Hindlimb muscle (tissue), 1 donor: ENCODE data around the gene GGA2. TPM values are rescaled to one million over a fixed set of nuclear protein-coding genes. Genes with fewer than 3 reads are reported as not detected.
"Not testable (repeated sequence)": the region's sequence is repeated elsewhere in the genome, so short reads cannot be mapped to it uniquely, and the experiment has no call there.

Source experiments
- DNase-seq: peaks from one replicate; pipeline ENCODE4 v3.0.0-alpha.2; 2013
- polyA plus RNA-seq: library from polyadenylated mRNA; unstranded; fragments of 120-200 nt; gene quantifications from one replicate; pipeline ENCODE4 v1.2.1, GENCODE V29; 2013; ENCODE audit not compliant: insufficient read length

Gene GGA2
- polyA plus RNA-seq, 1 donor = 111 TPM

- DNase-seq = no peak
These were observed 45.1 kb downstream of the GGA2 start for GRCh38 chr16:23465179-23465578.

GRCh38 chr16:23464196-23464595, 46.1 kb downstream of the GGA2 start:
- no peak for DNase-seq

- DNase-seq = peak; percentile 80
These were observed 47.3 kb downstream of the GGA2 start for GRCh38 chr16:23462994-23463393.

- DNase-seq = no peak
These were observed 56.8 kb downstream of the GGA2 start for GRCh38 chr16:23453338-23454052.

- peak; percentile 91 for DNase-seq
These were observed 57.5 kb downstream of the GGA2 start, which contains the start of gene COG7 for GRCh38 chr16:23452572-23453337. COG7 (minus strand) TSS chr16:23453189; CDS start chr16:23452994, 195 bp downstream.

GRCh38 chr16:23452221-23452571, 58.1 kb downstream of the GGA2 start:
- DNase-seq = no peak

- no peak for DNase-seq
These were observed 61.9 kb downstream of the GGA2 start for GRCh38 chr16:23448392-23448791.

- not testable (repeated sequence) for DNase-seq
These were observed 72.8 kb downstream of the GGA2 start for GRCh38 chr16:23437542-23437941.

GRCh38 chr16:23436951-23437350, 73.3 kb downstream of the GGA2 start:
- DNase-seq = no peak

- DNase-seq = no peak
These were observed 74.8 kb downstream of the GGA2 start for GRCh38 chr16:23435500-23435899.

GRCh38 chr16:23434380-23434779, 75.9 kb downstream of the GGA2 start:
- DNase-seq = no peak

- no peak for DNase-seq
These were observed 76.9 kb downstream of the GGA2 start for GRCh38 chr16:23433261-23433920.

- no peak for DNase-seq
These were observed 77.8 kb downstream of the GGA2 start for GRCh38 chr16:23432176-23433128.

GRCh38 chr16:23428351-23428750, 81.9 kb downstream of the GGA2 start:
- DNase-seq = no peak

GRCh38 chr16:23424292-23424958, 85.9 kb downstream of the GGA2 start:
- no peak for DNase-seq

- DNase-seq = no peak
These were observed 86.7 kb downstream of the GGA2 start for GRCh38 chr16:23423496-23424049.

- DNase-seq = no peak
These were observed 90.3 kb downstream of the GGA2 start for GRCh38 chr16:23420011-23420410.

- no peak for DNase-seq
These were observed 93.5 kb downstream of the GGA2 start for GRCh38 chr16:23416816-23417215.

- DNase-seq = no peak
These were observed 95.6 kb downstream of the GGA2 start for GRCh38 chr16:23414731-23415130.
